Motor neuron (in vitro differentiated cells): ENCODE results near the gene SDK2. TPM values are rescaled to one million over a fixed set of nuclear protein-coding genes. Genes with fewer than 3 reads are reported as not detected.

ENCODE experiments used
- ATAC-seq, 8 experiments: fragments of 200-7000 bp; cut with Tn5 transposase; replicated peaks in 6 of 8; 2 replicates each; pipeline ENCODE4 v1.8.0; 2021; ENCODE audit warnings: mild to moderate bottlenecking in 8 of 8, moderate library complexity in 8 of 8
- H3K27ac ChIP-seq, 2 donors: fragments of 250-450 bp; sonication (Bioruptor Pico); 2 replicates each; pipeline ENCODE4 v1.9.0; 2021; ENCODE audit warnings: antibody characterized with exemption in 2 of 2, mild to moderate bottlenecking in 2 of 2, moderate library complexity in 1 of 2
- H3K4me1 ChIP-seq, 2 donors: fragments of 250-450 bp; sonication (Bioruptor Pico); replicated peaks in 1 of 2; 2 replicates each; pipeline ENCODE4 v1.6.1; 2021; ENCODE audit warnings: antibody characterized with exemption in 2 of 2, mild to moderate bottlenecking in 2 of 2, moderate library complexity in 1 of 2
- H3K4me3 ChIP-seq, 5 donors: fragments of 250-450 bp; sonication (Bioruptor Pico); 2 replicates each; pipeline ENCODE4 v1.9.0; 2021; ENCODE audit warnings: antibody characterized with exemption in 5 of 5, mild to moderate bottlenecking in 5 of 5, moderate library complexity in 4 of 5
- WGBS, 10 experiments: fragments of 450-650 bp; shearing (Covaris generic); methylation state at CpG; one replicate each; pipeline ENCODE4 v1.0.0; 2022; 5-methylcytosine and 5-hydroxymethylcytosine counted together
- in situ Hi-C, 9 experiments: fragments of 400-800 bp; cut with MboI; loops; one replicate each; pipeline ENCODE4 v1.15.0; 2021; ENCODE audit warnings: low sequenced_read_pairs in 9 of 9, low pct_unique_long_range_greater_than_20kb in 2 of 9; ENCODE audit not compliant: unreplicated experiment in 9 of 9
- total RNA-seq, 8 experiments: library from RNA; unstranded; fragments of 300-600 nt; gene quantifications; 2 replicates each; pipeline versions ENCODE4 v1.2.3 to v1.2.4, GENCODE V29; 2022

The SDK2 gene
- total RNA-seq, 8 experiments from 2014 or later, result 0.59 to 22.0 (median 10.7) TPM

- 12 to 100% (median 72%) methylated on average over 2 to 8 of the region's 10 CpGs; no CpG with 5 or more reads in 2 of the 10 experiments for WGBS, 10 experiments
- peak in 5 of 8 experiments; percentile 76 to 90 (median 86) for ATAC-seq
- Histone ChIP-seq H3K27ac (peak overlapping the region in 1 of 2 donors; percentile 32), H3K4me1 (peaks cover 3 to 14% of the 10 kb centered on the region in 2 donors), H3K4me3 (no peak overlapping the region)
- in situ Hi-C loops, result loop anchor here in 8 of 9 experiments (25.0 kb wide), 5 partner anchors 200 to 750 kb away; partner anchors contain the start of gene SDK2 (in 3 of the 8)
Observed at GRCh38 chr17:73436954-73437353, 207.3 kb downstream of the SDK2 start.

- in situ Hi-C loops, result loop anchor here in 8 of 9 experiments (25.0 kb wide), 5 partner anchors 202 to 752 kb away; partner anchors contain the start of gene SDK2 (in 3 of the 8)
- Histone ChIP-seq H3K4me3 (no peak overlapping the region), H3K27ac (no peak overlapping the region), H3K4me1 (peaks cover 3 to 14% of the 10 kb centered on the region in 2 donors)
- WGBS, 10 experiments, result 97 to 100% (median 100%) methylated on average over 1 to 12 of the region's 23 CpGs; no CpG with 5 or more reads in 7 of the 10 experiments
- no peak for ATAC-seq
Observed at GRCh38 chr17:73435412-73435811, 208.8 kb downstream of the SDK2 start.

- WGBS, 10 experiments, result 14 to 100% (median 89%) methylated on average over 1 to 6 of the region's 8 CpGs; no CpG with 5 or more reads in 6 of the 10 experiments
- in situ Hi-C loops, result loop anchor here in 8 of 9 experiments (25.0 kb wide), 5 partner anchors 203 to 753 kb away; partner anchors contain the start of gene SDK2 (in 3 of the 8)
- ATAC-seq, result no peak
- Histone ChIP-seq H3K4me3 (no peak overlapping the region), H3K4me1 (peaks cover 11 to 19% of the 10 kb centered on the region in 2 donors), H3K27ac (no peak overlapping the region)
Observed at GRCh38 chr17:73434154-73434553, 210.1 kb downstream of the SDK2 start.

GRCh38 chr17:73433501-73433900 is 210.7 kb downstream of the SDK2 start:
- peaks cover 11 to 19% of the 10 kb centered on the region in 2 donors for H3K4me1 ChIP-seq
- in situ Hi-C loops, result loop anchor here in 8 of 9 experiments (25.0 kb wide), 5 partner anchors 204 to 754 kb away; partner anchors contain the start of gene SDK2 (in 3 of the 8)
- 96 to 100% methylated on average over 2 to 4 of the region's 11 CpGs; no CpG with 5 or more reads in 8 of the 10 experiments for WGBS, 10 experiments
- ATAC-seq, result no peak
- H3K4me3 ChIP-seq, result no peak overlapping the region
- H3K27ac ChIP-seq, result no peak overlapping the region

GRCh38 chr17:73432624-73433190 is 211.5 kb downstream of the SDK2 start:
- H3K27ac ChIP-seq, result no peak overlapping the region
- ATAC-seq, result no peak
- no peak overlapping the region for H3K4me3 ChIP-seq
- peaks cover 11 to 19% of the 10 kb centered on the region in 2 donors for H3K4me1 ChIP-seq
- WGBS, 10 experiments, result 28 to 100% (median 100%) methylated on average over 1 to 4 of the region's 9 CpGs; no CpG with 5 or more reads in 4 of the 10 experiments
- in situ Hi-C loops, result loop anchor here in 8 of 9 experiments (25.0 kb wide), 5 partner anchors 205 to 755 kb away; partner anchors contain the start of gene SDK2 (in 3 of the 8)

- in situ Hi-C loops, result loop anchor here in 8 of 9 experiments (25.0 kb wide), 5 partner anchors 206 to 756 kb away; partner anchors contain the start of gene SDK2 (in 3 of the 8)
- WGBS, 10 experiments, result no CpG with 5 or more reads among the region's 26 CpGs
- ATAC-seq, result no peak
- Histone ChIP-seq H3K4me3 (no peak overlapping the region), H3K4me1 (peaks cover 7 to 9% of the 10 kb centered on the region in 2 donors), H3K27ac (no peak overlapping the region)
Observed at GRCh38 chr17:73431401-73432205, 212.6 kb downstream of the SDK2 start.

GRCh38 chr17:73430848-73431247 is 213.4 kb downstream of the SDK2 start:
- WGBS, 10 experiments, result 15 to 100% (median 57%) methylated on average over 1 to 8 of the region's 8 CpGs; no CpG with 5 or more reads in 2 of the 10 experiments
- in situ Hi-C loops, result loop anchor here in 8 of 9 experiments (25.0 kb wide), 5 partner anchors 206 to 756 kb away; partner anchors contain the start of gene SDK2 (in 3 of the 8)
- Histone ChIP-seq H3K4me3 (no peak overlapping the region), H3K4me1 (peaks cover 6 to 7% of the 10 kb centered on the region in 2 donors), H3K27ac (no peak overlapping the region)
- ATAC-seq, result peak in 3 of 8 experiments; percentile 12 to 24 (median 13)

GRCh38 chr17:73430165-73430680 is 214.0 kb downstream of the SDK2 start:
- Histone ChIP-seq H3K4me1 (peaks cover 6 to 7% of the 10 kb centered on the region in 2 donors), H3K27ac (no peak overlapping the region), H3K4me3 (no peak overlapping the region)
- 25 to 100% (median 70%) methylated on average over 1 to 7 of the region's 9 CpGs; no CpG with 5 or more reads in 5 of the 10 experiments for WGBS, 10 experiments
- ATAC-seq, result peak in 4 of 8 experiments; percentile 11 to 13 (median 12)
- in situ Hi-C loops, result loop anchor here in 8 of 9 experiments (25.0 kb wide), 5 partner anchors 207 to 757 kb away; partner anchors contain the start of gene SDK2 (in 3 of the 8)

GRCh38 chr17:73429440-73430164 is 214.6 kb downstream of the SDK2 start:
- in situ Hi-C loops, result loop anchor here in 8 of 9 experiments (25.0 kb wide), 5 partner anchors 208 to 758 kb away; partner anchors contain the start of gene SDK2 (in 3 of the 8)
- no peak overlapping the region for H3K27ac ChIP-seq
- WGBS, 10 experiments, result 0 to 50% (median 16%) methylated on average over 2 to 6 of the region's 14 CpGs; no CpG with 5 or more reads in 6 of the 10 experiments
- ATAC-seq, result peak; percentile 87 to 97 (median 94)
- H3K4me1 ChIP-seq, result peaks cover 6 to 7% of the 10 kb centered on the region in 2 donors
- no peak overlapping the region for H3K4me3 ChIP-seq

GRCh38 chr17:73427198-73427597 is 217.0 kb downstream of the SDK2 start:
- no peak for ATAC-seq
- in situ Hi-C loops, result loop anchor here in 8 of 9 experiments (25.0 kb wide), 5 partner anchors 210 to 760 kb away; partner anchors contain the start of gene SDK2 (in 3 of the 8)
- H3K4me1 ChIP-seq, result peaks cover 6 to 7% of the 10 kb centered on the region in 2 donors
- H3K27ac ChIP-seq, result no peak overlapping the region
- no peak overlapping the region for H3K4me3 ChIP-seq

GRCh38 chr17:73424571-73424970 is 219.7 kb downstream of the SDK2 start:
- in situ Hi-C loops, result no loop called here
- ATAC-seq, result no peak
- peaks cover 1 to 2% of the 10 kb centered on the region in 2 donors for H3K4me1 ChIP-seq
- 68 to 100% (median 88%) methylated on average over 1 to 5 of the region's 6 CpGs; no CpG with 5 or more reads in 2 of the 10 experiments for WGBS, 10 experiments
- H3K4me3 ChIP-seq, result no peak overlapping the region
- no peak overlapping the region for H3K27ac ChIP-seq

GRCh38 chr17:73423806-73424205 is 220.4 kb downstream of the SDK2 start:
- ATAC-seq, result no peak
- Histone ChIP-seq H3K4me3 (no peak overlapping the region), H3K4me1 (no peaks in the 10 kb centered on the region), H3K27ac (no peak overlapping the region)
- 90 to 100% (median 94%) methylated on average over 1 to 3 of the region's 19 CpGs; no CpG with 5 or more reads in 7 of the 10 experiments for WGBS, 10 experiments
- in situ Hi-C loops, result no loop called here
